ENCODE results near the gene HCRTR2. TPM values are rescaled to one million over a fixed set of nuclear protein-coding genes. Genes with fewer than 3 reads are reported as not detected.

HCRTR2 gene
- not detected in 2 replicates for total RNA-seq

GRCh38 chr6:55174211-55175026, at the start of gene HCRTR2:
HCRTR2 (plus strand) TSS chr6:55174515; CDS start chr6:55174588, 73 bp downstream.

GRCh38 chr6:55327169-55327568, 152.9 kb downstream of the HCRTR2 start, which contains the start of gene GFRAL:
GFRAL (plus strand) TSS chr6:55327469; CDS start chr6:55327555, 86 bp downstream.

Other genes starting within 250 kb of the HCRTR2 start
- gene GFRAL, start 153.0 kb downstream of the HCRTR2 start, total RNA-seq: not detected in 2 replicates

Measured in placental pericyte (primary cell).